Right atrium auricular region (tissue), 2 donors: ENCODE results near the gene MRPS24. TPM values are rescaled to one million over a fixed set of nuclear protein-coding genes. Genes with fewer than 3 reads are reported as not detected.
A peak's percentile ranks its signal among the peaks of the same experiment; 100 is the strongest.

ENCODE experiments used
- DNase-seq: peaks from one replicate; pipeline ENCODE4 v3.0.0-alpha.2; 2019; ENCODE audit warnings: low spot score
- H3K27ac ChIP-seq, 2 donors: fragments of 200-600 bp; sonication (generic); 1 replicate in 1 of 2; 2 replicates in 1 of 2; pipeline ENCODE4 v1.5.1; 2016 to 2019
- H3K27me3 ChIP-seq, 2 donors: fragments of 200-600 bp; sonication (generic); one replicate each; pipeline versions ENCODE4 v1.5.1 to v1.6.0; 2017 to 2019
- H3K36me3 ChIP-seq: fragments of 200-600 bp; sonication (generic); one replicate; pipeline ENCODE4 v1.5.1; 2016
- H3K4me1 ChIP-seq, 2 donors: fragments of 200-600 bp; sonication (generic); one replicate each; pipeline versions ENCODE4 v1.5.1 to v1.6.0; 2017 to 2019
- H3K4me3 ChIP-seq, 2 donors: fragments of 200-600 bp; sonication (generic); 1 replicate in 1 of 2; 2 replicates in 1 of 2; pipeline ENCODE4 v1.5.1; 2017 to 2019; ENCODE audit warnings: mild to moderate bottlenecking in 1 of 2, moderate library complexity in 1 of 2
- H3K9me3 ChIP-seq, 2 donors: fragments of 200-600 bp; sonication (generic); one replicate each; pipeline ENCODE4 v1.5.1; 2019
- total RNA-seq, 2 donors: library from RNA; depleted of rRNA; stranded (reverse); fragments of >200 nt; gene quantifications; one replicate each; pipeline ENCODE4 v1.1.0, GENCODE V29; 2016
- TF ChIP-seq, protein P1 (sequence below), 2 donors: fragments of 200-600 bp; sonication (generic); IDR thresholded peaks; one replicate each; pipeline ENCODE4 v1.5.1; 2019; ENCODE audit warnings: antibody characterized with exemption in 2 of 2

The MRPS24 gene
- total RNA-seq, 2 donors from 2014 or later: 127 to 171 TPM

DNA sequence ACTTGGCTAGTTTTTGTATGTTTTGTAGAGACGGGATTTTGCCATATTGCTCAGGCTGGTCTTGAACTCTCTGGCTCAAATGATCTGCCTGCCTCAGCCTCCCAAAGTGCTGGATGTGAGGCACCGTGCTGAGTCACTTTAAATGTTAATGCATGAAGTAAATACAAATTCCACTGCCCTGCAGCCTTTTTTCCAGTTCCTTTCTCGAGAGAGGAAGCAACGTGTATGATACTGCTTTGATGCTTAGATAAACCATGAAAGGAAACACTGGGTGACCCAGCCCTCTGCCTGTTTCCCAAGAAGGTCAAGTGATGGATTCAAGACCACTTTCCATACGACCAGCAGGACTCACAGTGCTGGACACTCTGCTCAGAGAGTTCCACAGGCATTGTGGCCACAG lies 11.3 kb upstream of the MRPS24 start:
- H3K36me3 ChIP-seq: peaks cover 74% of the 10 kb centered on the region
- H3K27ac ChIP-seq: no peak overlapping the region
- no peaks in the 10 kb centered on the region for H3K27me3 ChIP-seq

DNA sequence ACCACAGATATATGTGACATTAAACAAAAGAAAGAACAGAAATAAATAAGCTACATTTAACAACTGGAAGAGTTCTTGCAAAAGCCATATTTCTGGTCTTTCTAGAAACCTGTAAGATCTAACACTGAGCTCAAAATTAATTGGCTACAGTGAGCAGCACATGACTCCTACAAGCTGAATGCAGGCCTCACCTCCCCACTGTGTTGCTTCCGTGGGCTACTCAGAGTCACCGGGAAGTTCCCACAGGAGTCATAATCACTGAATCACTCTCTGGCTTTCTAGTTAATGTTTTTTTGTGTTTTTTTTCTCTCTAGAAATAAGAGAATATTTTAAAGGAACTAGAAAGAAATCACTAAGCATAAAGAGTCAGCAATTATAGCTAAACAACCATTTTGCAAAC lies 10.2 kb upstream of the MRPS24 start:
- peaks cover 65% of the 10 kb centered on the region for H3K36me3 ChIP-seq
- TF ChIP-seq, protein P1, sequence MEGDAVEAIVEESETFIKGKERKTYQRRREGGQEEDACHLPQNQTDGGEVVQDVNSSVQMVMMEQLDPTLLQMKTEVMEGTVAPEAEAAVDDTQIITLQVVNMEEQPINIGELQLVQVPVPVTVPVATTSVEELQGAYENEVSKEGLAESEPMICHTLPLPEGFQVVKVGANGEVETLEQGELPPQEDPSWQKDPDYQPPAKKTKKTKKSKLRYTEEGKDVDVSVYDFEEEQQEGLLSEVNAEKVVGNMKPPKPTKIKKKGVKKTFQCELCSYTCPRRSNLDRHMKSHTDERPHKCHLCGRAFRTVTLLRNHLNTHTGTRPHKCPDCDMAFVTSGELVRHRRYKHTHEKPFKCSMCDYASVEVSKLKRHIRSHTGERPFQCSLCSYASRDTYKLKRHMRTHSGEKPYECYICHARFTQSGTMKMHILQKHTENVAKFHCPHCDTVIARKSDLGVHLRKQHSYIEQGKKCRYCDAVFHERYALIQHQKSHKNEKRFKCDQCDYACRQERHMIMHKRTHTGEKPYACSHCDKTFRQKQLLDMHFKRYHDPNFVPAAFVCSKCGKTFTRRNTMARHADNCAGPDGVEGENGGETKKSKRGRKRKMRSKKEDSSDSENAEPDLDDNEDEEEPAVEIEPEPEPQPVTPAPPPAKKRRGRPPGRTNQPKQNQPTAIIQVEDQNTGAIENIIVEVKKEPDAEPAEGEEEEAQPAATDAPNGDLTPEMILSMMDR (IDR thresholded peaks at IDR 0.05): no peak
- H3K27ac ChIP-seq: peak overlapping the region; percentile 75 to 78

More for the DNA sequence above, 11.3 kb upstream of the MRPS24 start:
- no peak for DNase-seq
- H3K9me3 ChIP-seq: no peaks in the 10 kb centered on the region
- TF ChIP-seq, protein P1 (IDR thresholded peaks at IDR 0.05): no peak
- no peak overlapping the region for H3K4me3 ChIP-seq
- peaks cover 0 to 30% of the 10 kb centered on the region in 2 donors for H3K4me1 ChIP-seq

DNA sequence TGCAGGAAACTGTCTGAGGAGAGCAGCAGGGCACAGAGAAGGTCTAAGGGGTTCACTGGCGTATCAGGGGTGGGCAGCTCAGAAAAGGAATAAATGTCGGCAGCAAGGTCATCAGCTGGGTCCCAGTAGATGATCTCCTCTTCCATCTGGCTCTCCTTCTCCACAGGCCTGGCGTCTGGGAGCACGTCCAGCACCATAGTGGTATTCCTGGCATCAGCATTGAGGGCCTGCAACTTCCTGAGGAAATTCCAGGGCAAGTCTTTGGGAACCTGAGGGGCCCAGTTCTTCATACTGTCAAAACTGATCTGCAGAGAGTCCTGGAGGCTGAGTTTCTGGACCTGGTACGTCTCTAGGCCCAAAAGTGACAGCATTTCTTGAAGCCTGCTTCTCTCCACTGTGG lies 9.6 kb upstream of the MRPS24 start:
- Histone ChIP-seq H3K27me3 (no peaks in the 10 kb centered on the region), H3K36me3 (peaks cover 59% of the 10 kb centered on the region)
- no peak for DNase-seq

More for the DNA sequence above, 10.2 kb upstream of the MRPS24 start:
- Histone ChIP-seq H3K9me3 (no peaks in the 10 kb centered on the region), H3K4me1 (peaks cover 0 to 30% of the 10 kb centered on the region in 2 donors), H3K27me3 (no peaks in the 10 kb centered on the region), H3K4me3 (no peak overlapping the region)
- no peak for DNase-seq

DNA sequence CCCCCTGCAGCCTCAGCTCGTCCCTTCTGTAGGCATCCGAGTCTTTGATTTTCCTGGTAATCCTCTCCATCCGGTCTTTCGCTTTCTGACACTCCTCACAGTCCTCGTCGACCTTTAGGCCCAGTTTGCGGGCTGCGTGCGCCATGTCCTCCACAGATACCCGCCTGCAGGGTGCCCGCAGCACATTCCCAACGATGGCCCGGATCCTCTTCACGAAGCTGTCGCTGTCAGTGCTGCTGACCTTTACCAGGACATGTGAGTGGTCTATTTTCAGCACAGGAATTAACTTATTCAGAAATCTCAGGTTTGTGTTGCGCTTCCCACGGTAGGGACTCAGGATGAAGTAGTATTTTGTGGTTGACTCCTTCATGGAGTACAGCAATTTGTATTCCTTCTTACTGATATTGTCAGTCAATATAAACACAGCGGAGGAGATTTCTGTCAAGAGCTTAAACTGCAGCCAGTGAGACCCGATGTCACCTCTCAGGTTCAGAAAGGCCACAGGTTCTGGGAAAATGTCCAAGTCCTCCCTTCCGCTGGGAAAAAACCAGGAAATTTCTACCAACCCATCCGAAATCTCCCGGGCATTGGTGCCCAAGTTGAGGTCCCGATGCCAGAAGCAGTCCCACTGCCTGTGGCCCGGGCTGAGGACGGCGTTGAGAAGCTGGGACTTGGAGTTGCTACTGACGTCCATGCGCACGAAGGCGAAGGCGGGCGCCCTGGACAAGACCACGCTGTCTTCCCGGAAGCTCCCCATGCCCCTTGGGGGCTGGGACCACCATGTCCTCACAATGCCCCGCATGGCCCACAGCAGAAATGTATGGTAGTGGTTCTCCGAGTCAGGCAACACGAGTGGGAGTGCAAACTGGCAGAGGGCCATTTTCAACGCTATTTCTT lies 8.9 kb upstream of the MRPS24 start:
- no peak overlapping the region for H3K4me3 ChIP-seq

More for the DNA sequence above, 9.6 kb upstream of the MRPS24 start:
- H3K27ac ChIP-seq: peak overlapping the region; percentile 75 to 78
- H3K4me3 ChIP-seq: no peak overlapping the region
- TF ChIP-seq, protein P1 (IDR thresholded peaks at IDR 0.05): no peak
- H3K4me1 ChIP-seq: peaks cover 0 to 32% of the 10 kb centered on the region in 2 donors
- H3K9me3 ChIP-seq: no peaks in the 10 kb centered on the region

DNA sequence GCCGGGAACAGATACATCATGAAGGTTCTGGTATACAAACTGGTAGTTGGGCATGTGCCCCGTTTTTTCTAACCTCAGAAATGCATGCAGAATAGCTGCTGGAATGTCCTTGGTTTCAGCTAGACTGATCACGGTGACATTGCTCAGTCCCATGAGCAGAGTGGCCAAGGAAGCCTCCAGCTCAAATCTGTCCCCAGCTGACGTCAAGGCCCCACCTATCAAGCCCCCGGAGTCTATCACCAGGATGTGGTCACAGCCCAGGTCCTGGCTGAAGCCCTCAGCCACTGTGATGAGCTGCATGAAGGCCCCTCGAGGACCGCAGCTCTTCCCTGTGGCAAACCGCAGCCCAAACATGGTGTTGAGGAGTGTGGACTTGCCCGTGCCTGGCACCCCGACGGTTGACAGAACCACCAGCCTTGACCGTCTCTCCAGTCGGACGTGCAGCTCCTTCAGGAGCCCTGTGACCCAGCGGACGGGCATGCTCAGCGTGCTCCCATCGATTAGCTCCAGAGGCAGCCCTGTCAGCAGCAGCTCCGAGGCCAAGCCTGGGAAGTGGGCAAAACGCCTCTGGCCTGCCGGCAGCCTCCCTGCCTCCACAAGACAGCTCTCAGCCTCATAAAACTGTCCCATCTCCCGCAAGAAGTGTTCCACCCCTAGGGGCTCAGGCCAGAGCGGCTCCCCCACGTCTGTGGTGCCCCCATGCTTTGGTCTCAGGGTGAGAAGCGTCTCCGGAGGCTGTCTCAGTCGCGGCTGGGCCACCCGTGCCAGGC lies 7.8 kb upstream of the MRPS24 start:
- peaks cover 0 to 48% of the 10 kb centered on the region in 2 donors for H3K4me1 ChIP-seq
- no peaks in the 10 kb centered on the region for H3K27me3 ChIP-seq
- TF ChIP-seq, protein P1 (IDR thresholded peaks at IDR 0.05): no peak
- no peak for DNase-seq
- no peaks in the 10 kb centered on the region for H3K9me3 ChIP-seq
- H3K36me3 ChIP-seq: peaks cover 59% of the 10 kb centered on the region
- peak overlapping the region; percentile 75 to 78 for H3K27ac ChIP-seq
- H3K4me3 ChIP-seq: no peak overlapping the region

More for the DNA sequence above, 8.9 kb upstream of the MRPS24 start:
- no peak for DNase-seq
- no peaks in the 10 kb centered on the region for H3K27me3 ChIP-seq
- H3K9me3 ChIP-seq: no peaks in the 10 kb centered on the region
- H3K36me3 ChIP-seq: peaks cover 59% of the 10 kb centered on the region
- peaks cover 0 to 39% of the 10 kb centered on the region in 2 donors for H3K4me1 ChIP-seq
- TF ChIP-seq, protein P1 (IDR thresholded peaks at IDR 0.05): no peak
- H3K27ac ChIP-seq: peak overlapping the region; percentile 75 to 78
